ENCODE data around the gene ANTXR1.

Gene ANTXR1

GRCh38 chr2:69013142-69013839 is at the start of gene ANTXR1:
ANTXR1 (plus strand) TSS chr2:69013179; CDS start chr2:69013500, 321 bp downstream.
- no peak for DNase-seq

GRCh38 chr2:68964282-68964681 is 48.7 kb upstream of the ANTXR1 start:
- DNase-seq = no peak

GRCh38 chr2:68968221-68968620 is 44.8 kb upstream of the ANTXR1 start:
- DNase-seq = no peak

- no peak for DNase-seq
Observed at GRCh38 chr2:68969736-68970490, 43.1 kb upstream of the ANTXR1 start.

- peak; percentile 9 for DNase-seq
Observed at GRCh38 chr2:68970566-68971265, 42.3 kb upstream of the ANTXR1 start.

- DNase-seq = peak; percentile 16
Observed at GRCh38 chr2:68971591-68972231, 41.3 kb upstream of the ANTXR1 start.

GRCh38 chr2:68974251-68974650 is 38.7 kb upstream of the ANTXR1 start, which contains the start of gene GKN1:
GKN1 (plus strand) TSS chr2:68974636; CDS start chr2:68974678, 42 bp downstream.
- DNase-seq = no peak

- no peak for DNase-seq
Observed at GRCh38 chr2:68974946-68975665, 37.9 kb upstream of the ANTXR1 start.

- DNase-seq = no peak
Observed at GRCh38 chr2:68975844-68976243, 37.1 kb upstream of the ANTXR1 start.

- DNase-seq = no peak
Observed at GRCh38 chr2:68977453-68977852, 35.5 kb upstream of the ANTXR1 start.

- no peak for DNase-seq
Observed at GRCh38 chr2:68978098-68978497, 34.9 kb upstream of the ANTXR1 start.

GRCh38 chr2:68980956-68981355 is 32.0 kb upstream of the ANTXR1 start:
- DNase-seq = no peak

GRCh38 chr2:68987021-68987503 is 25.9 kb upstream of the ANTXR1 start:
- no peak for DNase-seq

GRCh38 chr2:68989035-68989434 is 23.9 kb upstream of the ANTXR1 start:
- DNase-seq = no peak

GRCh38 chr2:68992341-68992740 is 20.6 kb upstream of the ANTXR1 start:
- no peak for DNase-seq

- DNase-seq = peak; percentile 83
Observed at GRCh38 chr2:68992933-68993332, 20.0 kb upstream of the ANTXR1 start.

GRCh38 chr2:68993660-68994059 is 19.3 kb upstream of the ANTXR1 start:
- DNase-seq = no peak

- no peak for DNase-seq
Observed at GRCh38 chr2:68994864-68995263, 18.1 kb upstream of the ANTXR1 start.

GRCh38 chr2:68995916-68996315 is 17.1 kb upstream of the ANTXR1 start:
- DNase-seq = no peak

GRCh38 chr2:68997401-68997800 is 15.6 kb upstream of the ANTXR1 start:
- no peak for DNase-seq

- no peak for DNase-seq
Observed at GRCh38 chr2:69001879-69002278, 11.1 kb upstream of the ANTXR1 start.

- no peak for DNase-seq
Observed at GRCh38 chr2:69003731-69004130, 9.2 kb upstream of the ANTXR1 start.
